PFSK-1 (cell line): Measurements from ENCODE around the gene TP53BP1.

Experiments
- FOXP2 ChIP-seq: optimal IDR thresholded peaks from 2 replicates; pipeline ENCODE3; 2011; ENCODE audit warnings: borderline replicate concordance, control low read depth, inconsistent platforms; ENCODE audit not compliant: insufficient read depth; ENCODE audit errors: extremely low read length, extremely low read depth
- POLR2AphosphoS5 ChIP-seq: IDR thresholded peaks from 2 replicates; pipeline ENCODE4 v1.6.1; 2012; ENCODE audit warnings: low read depth, mild to moderate bottlenecking, control low read depth, low read length, moderate library complexity
- REST ChIP-seq, 2 experiments: IDR thresholded peaks; 2 replicates each; pipeline versions ENCODE4 v1.6.1 to v1.8.0; 2011 to 2012; ENCODE audit warnings: low read depth in 2 of 2, low read length in 2 of 2, control low read depth in 1 of 2, inconsistent platforms in 1 of 2, mild to moderate bottlenecking in 1 of 2, moderate library complexity in 1 of 2; ENCODE audit not compliant: insufficient read depth in 1 of 2
- SIN3A ChIP-seq: IDR thresholded peaks from 2 replicates; pipeline ENCODE4 v1.6.1; 2012; ENCODE audit warnings: mild to moderate bottlenecking, low read length, moderate library complexity, borderline replicate concordance; ENCODE audit not compliant: insufficient read depth
- TAF1 ChIP-seq: IDR thresholded peaks from 2 replicates; pipeline ENCODE4 v1.6.1; 2012; ENCODE audit warnings: low read length, control low read depth, borderline replicate concordance; ENCODE audit not compliant: insufficient read depth

TP53BP1 gene

DNA sequence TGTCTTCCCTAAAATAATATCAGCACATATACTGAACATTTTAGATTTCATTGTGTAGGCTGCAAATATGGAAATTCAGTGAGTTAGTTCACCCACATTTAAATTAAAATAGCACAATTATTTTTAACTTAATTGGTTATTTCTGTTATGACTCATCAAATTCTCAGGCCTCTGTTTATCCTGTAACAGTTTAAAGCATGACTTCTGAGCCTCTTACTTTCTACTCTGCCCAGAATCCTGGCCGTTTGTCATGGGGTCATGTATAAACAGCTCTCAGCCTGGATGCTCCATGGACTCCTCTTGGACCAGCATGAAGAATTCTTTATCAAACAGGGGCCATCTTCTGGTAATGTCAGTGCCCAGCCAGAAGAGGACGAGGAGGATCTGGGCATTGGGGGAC lies 109.9 kb downstream of the TP53BP1 start:
- TF ChIP-seq FOXP2 (no peak), SIN3A (no peak), POLR2AphosphoS5 (no peak), REST (IDR thresholded peaks at IDR 0.05; ENCODE audit: insufficient read depth in 1 of 2, low read depth in 2 of 2, low read length in 2 of 2) (no peak), TAF1 (no peak)

GRCh38 chr15:43382310-43382709 lies 110.6 kb downstream of the TP53BP1 start:
- TF ChIP-seq REST (IDR thresholded peaks at IDR 0.05; ENCODE audit: insufficient read depth in 1 of 2, low read depth in 2 of 2, low read length in 2 of 2), result no peak
- TF ChIP-seq TAF1, result no peak
- no peak for TF ChIP-seq FOXP2
- TF ChIP-seq POLR2AphosphoS5, result no peak
- no peak for TF ChIP-seq SIN3A

DNA sequence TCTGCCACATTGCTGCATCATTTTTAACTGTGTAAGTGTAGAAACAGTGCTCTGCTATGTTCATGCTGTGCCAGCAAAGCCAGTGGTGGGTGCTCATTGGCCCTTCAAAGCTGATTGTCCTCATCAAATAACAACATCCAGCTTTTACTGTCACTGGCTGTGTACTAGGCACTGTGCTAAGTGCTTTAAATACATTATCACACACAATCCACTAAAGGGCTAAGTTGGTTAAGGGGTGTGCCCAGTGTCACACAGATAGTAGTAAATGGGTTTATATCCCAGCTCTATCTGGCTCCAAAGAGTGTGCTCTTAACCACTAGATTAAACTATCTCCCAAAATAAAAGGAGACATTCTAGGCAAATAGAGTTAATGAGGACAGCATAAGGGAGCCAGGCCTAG lies 114.4 kb downstream of the TP53BP1 start:
- no peak for TF ChIP-seq FOXP2
- TF ChIP-seq POLR2AphosphoS5, result no peak
- no peak for TF ChIP-seq TAF1
- TF ChIP-seq REST (IDR thresholded peaks at IDR 0.05; ENCODE audit: insufficient read depth in 1 of 2, low read depth in 2 of 2, low read length in 2 of 2), result no peak
- no peak for TF ChIP-seq SIN3A

GRCh38 chr15:43376017-43376705 lies 116.8 kb downstream of the TP53BP1 start:
- TF ChIP-seq POLR2AphosphoS5, result no peak
- TF ChIP-seq SIN3A, result no peak
- no peak for TF ChIP-seq FOXP2
- no peak for TF ChIP-seq TAF1
- no peak for TF ChIP-seq REST (IDR thresholded peaks at IDR 0.05; ENCODE audit: insufficient read depth in 1 of 2, low read depth in 2 of 2, low read length in 2 of 2)

GRCh38 chr15:43370975-43371974 lies 121.7 kb downstream of the TP53BP1 start, which contains the start of the genes TUBGCP4 and ZSCAN29:
TSS of gene TUBGCP4 (plus strand) at chr15:43371101. CDS start at chr15:43371355, 254 bp downstream.
TSS of gene ZSCAN29 (minus strand) at chr15:43371043. CDS start at chr15:43369913, 1,130 bp downstream.
- TF ChIP-seq REST (IDR thresholded peaks at IDR 0.05; ENCODE audit: insufficient read depth in 1 of 2, low read depth in 2 of 2, low read length in 2 of 2) (no peak), POLR2AphosphoS5 (peak; percentile 80), SIN3A (peak; percentile 50; the same call in 1 of the 2 replicates), FOXP2 (peak; percentile 35), TAF1 (peak; percentile 75)
